HepG2 (cell line): Measurements from ENCODE around the gene CKS1B. TPM values are rescaled to one million over a fixed set of nuclear protein-coding genes. Genes with fewer than 3 reads are reported as not detected.
A peak's percentile ranks its signal among the peaks of the same experiment; 100 is the strongest.

ENCODE experiments used
- ATAC-seq: fragments of 200-7000 bp; cut with Tn5 transposase; 3 replicates; pipeline ENCODE4 v1.9.1; 2020; ENCODE audit warnings: mild to moderate bottlenecking, moderate library complexity
- BruUV-seq: library from RNA; stranded (reverse); fragments of 400-500 nt; replicated peaks from 2 replicates; lab custom pipeline; 2021; lab: Mats Ljungman, UMichigan
- CTCF ChIA-PET: fragments of 300-600 bp; formaldehyde crosslinking; extraction: SDS; loops from one replicate; lab custom pipeline; 2021; ENCODE audit warnings: low total read pairs, inconsistent platforms, low intra/inter-chr PET ratio; lab: Yijun Ruan, JAX
- POLR2A ChIA-PET: fragments of 350-600 bp; sonication (Branson Sonifier 250); formaldehyde crosslinking; loops from one replicate; lab custom pipeline; 2020; ENCODE audit warnings: antibody characterized with exemption, inconsistent platforms; lab: Yijun Ruan, JAX
- DNase-seq: peaks from one replicate; pipeline ENCODE4 v3.0.0-alpha.2; 2015; ENCODE audit warnings: low spot score
- FAIRE-seq: peaks from 3 replicates; lab custom pipeline; 2011; peaks lifted over from hg19 to GRCh38; lab: Jason Lieb, UNC
- H2AFZ ChIP-seq: one replicate; pipeline ENCODE4 v1.6.1; 2011; ENCODE audit warnings: low read length, inconsistent platforms
- H3K27ac ChIP-seq: fragments of 300-600 bp; 3 replicates; pipeline ENCODE4 v1.8.0; 2011; ENCODE audit warnings: mixed run types, mild to moderate bottlenecking, mixed read lengths, low read length, inconsistent platforms; ENCODE audit not compliant: insufficient read depth; ENCODE audit errors: extremely low read length
- H3K27me3 ChIP-seq, 2 experiments: fragments of 200-600 bp in 1 of 2; 2 replicates in 1 of 2; 3 replicates in 1 of 2; pipeline versions ENCODE4 v1.6.0 to v1.8.0; 2011; ENCODE audit warnings: low read length in 2 of 2, mild to moderate bottlenecking in 2 of 2, moderate library complexity in 2 of 2, inconsistent platforms in 1 of 2; ENCODE audit not compliant: insufficient read depth in 2 of 2, control insufficient read depth in 1 of 2
- H3K36me3 ChIP-seq, 2 experiments: fragments of 200-600 bp in 1 of 2; replicated peaks in 1 of 2; 2 replicates in 1 of 2; 3 replicates in 1 of 2; pipeline versions ENCODE4 v1.5.1 to v1.8.0; 2011; ENCODE audit warnings: low read length in 2 of 2, inconsistent platforms in 1 of 2; ENCODE audit not compliant: insufficient read depth in 2 of 2, control insufficient read depth in 1 of 2
- H3K4me1 ChIP-seq: 2 replicates; pipeline ENCODE4 v1.5.1; 2012; ENCODE audit warnings: low read length, inconsistent platforms; ENCODE audit not compliant: insufficient read depth
- H3K4me2 ChIP-seq: 2 replicates; pipeline ENCODE4 v1.6.0; 2011; ENCODE audit warnings: low read depth, low read length, inconsistent platforms
- H3K4me3 ChIP-seq, 3 experiments: fragments of 200-600 bp in 1 of 3; sonication (generic), shearing (Covaris generic) in 1 of 3; replicated peaks in 1 of 3; 2 replicates each; pipeline ENCODE4 v1.5.1; 2011 to 2016; ENCODE audit warnings: low read length in 3 of 3, inconsistent platforms in 2 of 3, low read depth in 2 of 3, mild to moderate bottlenecking in 2 of 3, control low read depth in 1 of 3, mixed read lengths in 1 of 3; ENCODE audit not compliant: insufficient read depth in 1 of 3
- H3K79me2 ChIP-seq: one replicate; pipeline ENCODE4 v1.6.1; 2011; ENCODE audit warnings: low read length, inconsistent platforms; ENCODE audit not compliant: insufficient read depth
- H3K9ac ChIP-seq: 2 replicates; pipeline ENCODE4 v1.6.0; 2011; ENCODE audit warnings: mild to moderate bottlenecking, low read depth, low read length, inconsistent platforms; ENCODE audit not compliant: insufficient read depth
- H3K9me3 ChIP-seq: 2 replicates; pipeline ENCODE4 v1.5.1; 2012; ENCODE audit warnings: mild to moderate bottlenecking, low read length
- H4K20me1 ChIP-seq: 2 replicates; pipeline ENCODE4 v1.6.0; 2011; ENCODE audit warnings: inconsistent platforms, mild to moderate bottlenecking, low read length, moderate library complexity; ENCODE audit not compliant: insufficient read depth
- KDM5B ChIP-seq: sonication (generic); formaldehyde crosslinking; IDR thresholded peaks from 2 replicates; pipeline ENCODE4 v1.4.0; 2020; ENCODE audit warnings: missing genetic modification reagents, mild to moderate bottlenecking, borderline replicate concordance
- NPAS2 ChIP-seq: sonication (generic); formaldehyde crosslinking; IDR thresholded peaks from 2 replicates; pipeline ENCODE4 v1.8.0; 2022; ENCODE audit warnings: mild to moderate bottlenecking, missing genetic modification reagents, borderline replicate concordance
- POLR2A ChIP-seq, 2 experiments: IDR thresholded peaks; 2 replicates each; pipeline ENCODE4 v1.6.1; 2011; ENCODE audit warnings: low read depth in 2 of 2, low read length in 2 of 2, mild to moderate bottlenecking in 1 of 2, moderate library complexity in 1 of 2; ENCODE audit not compliant: insufficient read depth in 1 of 2
- POLR2AphosphoS2 ChIP-seq: IDR thresholded peaks from 2 replicates; pipeline ENCODE4 v1.6.1; 2011; ENCODE audit warnings: low read depth, low read length, improper control_type of control experiment
- RBFOX2 ChIP-seq: fragments of 200-400 bp; formaldehyde crosslinking; IDR thresholded peaks from 2 replicates; pipeline ENCODE4 v1.6.1; 2017; ENCODE audit warnings: low read depth, mild to moderate bottlenecking, low read length
- ZFP1 ChIP-seq: IDR thresholded peaks from 2 replicates; pipeline ENCODE4 v1.6.1; 2016
- ZNF747 ChIP-seq: sonication (generic); formaldehyde crosslinking; IDR thresholded peaks from 2 replicates; pipeline ENCODE4 v1.8.1; 2023; ENCODE audit warnings: missing genetic modification reagents, mild to moderate bottlenecking, borderline replicate concordance
- ZSCAN29 ChIP-seq: sonication (generic); formaldehyde crosslinking; conservative IDR thresholded peaks from 2 replicates; pipeline ENCODE4 v1.4.0; 2020; ENCODE audit warnings: mild to moderate bottlenecking, missing genetic modification reagents
- WGBS: methylation state at CpG from one replicate; pipeline ENCODE4 v1.1.6; 2017; ENCODE audit warnings: low lambda C conversion rate; 5-methylcytosine and 5-hydroxymethylcytosine counted together
- in situ Hi-C: cut with HindIII; loops from 2 replicates; pipeline ENCODE4 v1.10.0; 2017; ENCODE audit warnings: low pct_unique_long_range_greater_than_20kb; ENCODE audit not compliant: extremely low pct_ligation_motif_present
- intact Hi-C: fragments of 100-400 bp; cut with micrococcal nuclease; formaldehyde crosslinking; loops from one replicate; pipeline ENCODE4 v1.10.0; 2022; ENCODE audit not compliant: unreplicated experiment
- polyA plus RNA-seq, 8 experiments: library from polyadenylated mRNA; depleted of rRNA in 3 of 8; stranded (reverse) in 7 of 8; unstranded in 1 of 8; fragments of >200 nt; fragmentation: Illumina TruSeq in 4 of 8; extraction: Trizol in 4 of 8; gene quantifications; 2 replicates each; pipeline versions ENCODE4 v1.2.1 to v1.2.3, GENCODE V29; 2011 to 2016; ENCODE audit warnings: low read depth in 4 of 8, missing spikeins in 1 of 8, mixed read lengths in 1 of 8; ENCODE audit not compliant: insufficient read depth in 1 of 8
- total RNA-seq, 5 experiments: library from RNA; depleted of rRNA; stranded (reverse); fragments of >200 nt; fragmentation: Illumina TruSeq; extraction: Trizol; gene quantifications; 2 replicates each; pipeline ENCODE4 v1.2.3, GENCODE V29; 2016; ENCODE audit warnings: low read depth in 1 of 5
- TF ChIP-seq, protein P1 (sequence below): IDR thresholded peaks from 2 replicates; pipeline ENCODE4 v1.6.1; 2018; ENCODE audit warnings: missing genetic modification reagents, mild to moderate bottlenecking, missing compliant biosample characterization
- TF ChIP-seq, protein P2 (sequence below): sonication (generic); formaldehyde crosslinking; IDR thresholded peaks from 2 replicates; pipeline ENCODE4 v1.4.0; 2020; ENCODE audit warnings: missing genetic modification reagents
- TF ChIP-seq, protein P3 (sequence below): IDR thresholded peaks from 2 replicates; pipeline ENCODE4 v1.6.1; 2016; ENCODE audit warnings: low read depth, borderline replicate concordance
- TF ChIP-seq, protein P4 (sequence below): sonication (generic); formaldehyde crosslinking; IDR thresholded peaks from 2 replicates; pipeline ENCODE4 v1.4.0; 2020; ENCODE audit warnings: missing genetic modification reagents
- TF ChIP-seq, protein P5 (sequence below): sonication (generic); formaldehyde crosslinking; IDR thresholded peaks from 2 replicates; pipeline ENCODE4 v1.4.0; 2020; ENCODE audit warnings: missing genetic modification reagents
- TF ChIP-seq, protein P6 (sequence below): IDR thresholded peaks from 2 replicates; pipeline ENCODE4 v1.6.1; 2016; ENCODE audit warnings: missing genetic modification reagents, missing compliant biosample characterization

CKS1B gene
- total and polyA plus RNA-seq, 2 of the 13 experiments (the other 11 are each of a cell fraction or from before 2014, with no cell fraction given): 217 to 222 TPM

DNA sequence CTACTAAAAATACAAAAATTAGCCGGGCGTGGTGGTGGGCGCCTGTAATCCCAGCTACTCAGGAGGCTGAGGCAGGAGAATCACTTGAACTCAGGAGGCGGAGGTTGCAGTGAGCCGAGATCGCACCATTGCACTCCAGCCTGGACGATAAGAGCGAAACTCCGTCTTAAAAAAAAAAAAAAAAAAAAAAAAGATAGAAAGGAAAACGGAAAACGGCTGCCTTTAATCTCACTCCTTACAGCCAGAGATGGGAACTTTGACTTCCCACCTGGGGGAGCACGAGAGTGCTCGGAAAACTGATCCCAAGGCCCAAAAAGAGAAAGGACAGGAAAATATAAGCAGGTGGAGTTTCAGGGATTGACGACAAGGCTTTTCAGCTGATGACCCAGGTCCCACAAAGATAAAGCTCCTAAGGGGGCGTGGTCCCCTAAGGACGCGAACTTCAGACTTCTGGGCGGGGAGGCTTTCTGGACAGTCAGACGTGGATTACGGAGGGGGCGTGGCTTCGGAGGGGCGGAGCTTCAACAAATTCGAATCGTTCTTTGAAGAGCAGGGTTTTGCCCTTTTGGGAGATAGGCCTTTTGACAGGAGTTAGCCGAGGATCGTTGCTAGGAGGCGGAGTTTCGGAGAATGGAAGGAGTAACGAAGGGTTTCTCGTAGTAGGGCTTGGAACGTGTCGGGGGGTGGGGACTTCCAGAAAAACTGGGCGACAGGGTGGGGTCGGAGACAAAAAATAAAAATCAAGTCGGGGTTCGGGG lies 958 bp upstream of the CKS1B start:
- ATAC-seq (peak; percentile 12), FAIRE-seq (peak; percentile 95), DNase-seq (peak; percentile 99)
- peaks cover 69% of the 10 kb centered on the region for H3K79me2 ChIP-seq
- no peak overlapping the region for H2AFZ ChIP-seq
- peak overlapping the region; percentile 100 for H3K4me2 ChIP-seq
- H3K27ac ChIP-seq: peak overlapping the region; percentile 100
- H3K9ac ChIP-seq: peak overlapping the region; percentile 98
- 2% methylated on average over 37 of the region's 37 CpGs for WGBS
- POLR2A ChIA-PET: interaction anchor here (0.7 to 6.6 kb wide), 21 partner anchors 11 to 753 kb away, joined by 3 to 148 read pairs (median 11); partner anchors contain the start of genes ADAM15, FLAD1, LENEP and PBXIP1
- peaks cover 69% of the 10 kb centered on the region for H3K4me1 ChIP-seq
- CTCF ChIA-PET: interaction anchor here (1.0 kb wide), 1 partner anchor 11 kb away, joined by 3 read pairs; no protein-coding TSS in a partner anchor
- H4K20me1 ChIP-seq: no peaks in the 10 kb centered on the region
- intact Hi-C loops (loop anchor here (1.0 to 2.0 kb wide), 3 partner anchors 17 to 89 kb away; partner anchors contain the start of genes EFNA4 and PBXIP1), in situ Hi-C loops (no loop called here)
- H3K36me3 ChIP-seq: peaks cover 0 to 16% of the 10 kb centered on the region in 2 experiments
- H3K9me3 ChIP-seq: no peaks in the 10 kb centered on the region
- peak overlapping the region; percentile 65 to 84 (median 70) for H3K4me3 ChIP-seq
- no TSS peak for BruUV-seq
- no peaks in the 10 kb centered on the region; a peak in 1 of 5 replicates for H3K27me3 ChIP-seq
- TF ChIP-seq POLR2A (IDR thresholded peaks at IDR 0.05; ENCODE audit: insufficient read depth in 1 of 2, low read depth in 2 of 2, low read length in 2 of 2) (peak; percentile 87 to 88), ZNF747 (CRISPR knock-in tag) (no peak), RBFOX2 (peak; percentile 55; the same call in 1 of the 2 replicates), POLR2AphosphoS2 (peak; percentile 22; the same call in 1 of the 2 replicates), KDM5B (CRISPR knock-in tag) (no peak), NPAS2 (no peak), ZSCAN29 (CRISPR knock-in tag) (peak; percentile 90), ZFP1 (CRISPR knock-in tag) (0 out of 2 replicates have a peak, but pooled peaks have one; percentile 17)
- TF ChIP-seq, protein P1, sequence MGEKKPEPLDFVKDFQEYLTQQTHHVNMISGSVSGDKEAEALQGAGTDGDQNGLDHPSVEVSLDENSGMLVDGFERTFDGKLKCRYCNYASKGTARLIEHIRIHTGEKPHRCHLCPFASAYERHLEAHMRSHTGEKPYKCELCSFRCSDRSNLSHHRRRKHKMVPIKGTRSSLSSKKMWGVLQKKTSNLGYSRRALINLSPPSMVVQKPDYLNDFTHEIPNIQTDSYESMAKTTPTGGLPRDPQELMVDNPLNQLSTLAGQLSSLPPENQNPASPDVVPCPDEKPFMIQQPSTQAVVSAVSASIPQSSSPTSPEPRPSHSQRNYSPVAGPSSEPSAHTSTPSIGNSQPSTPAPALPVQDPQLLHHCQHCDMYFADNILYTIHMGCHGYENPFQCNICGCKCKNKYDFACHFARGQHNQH (CRISPR knock-in tag): peak; percentile 39; the same call in 1 of the 2 replicates
- TF ChIP-seq, protein P2, sequence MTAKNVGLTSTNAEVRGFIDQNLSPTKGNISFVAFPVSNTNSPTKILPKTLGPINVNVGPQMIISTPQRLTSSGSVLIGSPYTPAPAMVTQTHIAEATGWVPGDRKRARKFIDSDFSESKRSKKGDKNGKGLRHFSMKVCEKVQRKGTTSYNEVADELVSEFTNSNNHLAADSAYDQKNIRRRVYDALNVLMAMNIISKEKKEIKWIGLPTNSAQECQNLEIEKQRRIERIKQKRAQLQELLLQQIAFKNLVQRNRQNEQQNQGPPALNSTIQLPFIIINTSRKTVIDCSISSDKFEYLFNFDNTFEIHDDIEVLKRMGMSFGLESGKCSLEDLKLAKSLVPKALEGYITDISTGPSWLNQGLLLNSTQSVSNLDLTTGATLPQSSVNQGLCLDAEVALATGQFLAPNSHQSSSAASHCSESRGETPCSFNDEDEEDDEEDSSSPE (CRISPR knock-in tag): 0 out of 2 replicates have a peak, but pooled peaks have one; percentile 34
- TF ChIP-seq, protein P3, sequence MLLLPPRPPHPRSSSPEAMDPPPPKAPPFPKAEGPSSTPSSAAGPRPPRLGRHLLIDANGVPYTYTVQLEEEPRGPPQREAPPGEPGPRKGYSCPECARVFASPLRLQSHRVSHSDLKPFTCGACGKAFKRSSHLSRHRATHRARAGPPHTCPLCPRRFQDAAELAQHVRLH (CRISPR knock-in tag): no peak
- TF ChIP-seq, protein P4, sequence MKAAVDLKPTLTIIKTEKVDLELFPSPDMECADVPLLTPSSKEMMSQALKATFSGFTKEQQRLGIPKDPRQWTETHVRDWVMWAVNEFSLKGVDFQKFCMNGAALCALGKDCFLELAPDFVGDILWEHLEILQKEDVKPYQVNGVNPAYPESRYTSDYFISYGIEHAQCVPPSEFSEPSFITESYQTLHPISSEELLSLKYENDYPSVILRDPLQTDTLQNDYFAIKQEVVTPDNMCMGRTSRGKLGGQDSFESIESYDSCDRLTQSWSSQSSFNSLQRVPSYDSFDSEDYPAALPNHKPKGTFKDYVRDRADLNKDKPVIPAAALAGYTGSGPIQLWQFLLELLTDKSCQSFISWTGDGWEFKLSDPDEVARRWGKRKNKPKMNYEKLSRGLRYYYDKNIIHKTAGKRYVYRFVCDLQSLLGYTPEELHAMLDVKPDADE (CRISPR knock-in tag): no peak
- TF ChIP-seq, protein P5, sequence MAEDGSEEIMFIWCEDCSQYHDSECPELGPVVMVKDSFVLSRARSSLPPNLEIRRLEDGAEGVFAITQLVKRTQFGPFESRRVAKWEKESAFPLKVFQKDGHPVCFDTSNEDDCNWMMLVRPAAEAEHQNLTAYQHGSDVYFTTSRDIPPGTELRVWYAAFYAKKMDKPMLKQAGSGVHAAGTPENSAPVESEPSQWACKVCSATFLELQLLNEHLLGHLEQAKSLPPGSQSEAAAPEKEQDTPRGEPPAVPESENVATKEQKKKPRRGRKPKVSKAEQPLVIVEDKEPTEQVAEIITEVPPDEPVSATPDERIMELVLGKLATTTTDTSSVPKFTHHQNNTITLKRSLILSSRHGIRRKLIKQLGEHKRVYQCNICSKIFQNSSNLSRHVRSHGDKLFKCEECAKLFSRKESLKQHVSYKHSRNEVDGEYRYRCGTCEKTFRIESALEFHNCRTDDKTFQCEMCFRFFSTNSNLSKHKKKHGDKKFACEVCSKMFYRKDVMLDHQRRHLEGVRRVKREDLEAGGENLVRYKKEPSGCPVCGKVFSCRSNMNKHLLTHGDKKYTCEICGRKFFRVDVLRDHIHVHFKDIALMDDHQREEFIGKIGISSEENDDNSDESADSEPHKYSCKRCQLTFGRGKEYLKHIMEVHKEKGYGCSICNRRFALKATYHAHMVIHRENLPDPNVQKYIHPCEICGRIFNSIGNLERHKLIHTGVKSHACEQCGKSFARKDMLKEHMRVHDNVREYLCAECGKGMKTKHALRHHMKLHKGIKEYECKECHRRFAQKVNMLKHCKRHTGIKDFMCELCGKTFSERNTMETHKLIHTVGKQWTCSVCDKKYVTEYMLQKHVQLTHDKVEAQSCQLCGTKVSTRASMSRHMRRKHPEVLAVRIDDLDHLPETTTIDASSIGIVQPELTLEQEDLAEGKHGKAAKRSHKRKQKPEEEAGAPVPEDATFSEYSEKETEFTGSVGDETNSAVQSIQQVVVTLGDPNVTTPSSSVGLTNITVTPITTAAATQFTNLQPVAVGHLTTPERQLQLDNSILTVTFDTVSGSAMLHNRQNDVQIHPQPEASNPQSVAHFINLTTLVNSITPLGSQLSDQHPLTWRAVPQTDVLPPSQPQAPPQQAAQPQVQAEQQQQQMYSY: 0 out of 2 replicates have a peak, but pooled peaks have one; percentile 15
- TF ChIP-seq, protein P6, sequence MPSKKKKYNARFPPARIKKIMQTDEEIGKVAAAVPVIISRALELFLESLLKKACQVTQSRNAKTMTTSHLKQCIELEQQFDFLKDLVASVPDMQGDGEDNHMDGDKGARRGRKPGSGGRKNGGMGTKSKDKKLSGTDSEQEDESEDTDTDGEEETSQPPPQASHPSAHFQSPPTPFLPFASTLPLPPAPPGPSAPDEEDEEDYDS (CRISPR knock-in tag): peak; percentile 99
